ENCODE data around the gene ZNF236.

GRCh38 chr18:76993085-76993382 is 170.7 kb downstream of the ZNF236 start:
- no peak for TF ChIP-seq CTCF (IDR thresholded peaks at IDR 0.05)
- TF ChIP-seq POLR2A (IDR thresholded peaks at IDR 0.05) = no peak
